Measurements from ENCODE around the gene FGGY.

The FGGY gene

DNA sequence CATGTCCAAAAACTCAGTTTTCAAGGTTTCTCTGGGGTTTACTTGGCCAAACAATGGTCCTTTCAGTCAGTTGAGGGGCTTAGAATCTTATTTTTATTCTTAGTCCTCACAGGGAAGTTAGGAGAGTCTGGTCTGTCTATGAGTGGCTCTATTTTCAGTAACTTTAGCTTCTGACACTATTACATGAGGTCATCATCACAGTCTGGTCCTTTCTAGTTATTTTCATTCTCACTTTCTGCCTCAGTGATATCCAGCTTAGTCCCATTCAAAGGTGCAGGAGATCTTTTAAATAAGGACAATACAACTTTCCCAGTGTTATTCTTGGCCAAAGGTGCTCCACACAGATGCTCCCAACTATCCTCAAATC, 30.0 kb upstream of the FGGY start:
- H3K4me3 ChIP-seq (ENCODE audit: low read length): no peak overlapping the region
- H3K36me3 ChIP-seq (ENCODE audit: control insufficient read depth, insufficient read depth, low read length): no peaks in the 10 kb centered on the region
- no peaks in the 10 kb centered on the region for H3K9me3 ChIP-seq (ENCODE audit: control insufficient read depth, low read length)
- no peak overlapping the region for H3K9ac ChIP-seq (ENCODE audit: low read length)
- H3K4me1 ChIP-seq (ENCODE audit: control insufficient read depth, insufficient read depth, low read length): no peaks in the 10 kb centered on the region
- H3K27me3 ChIP-seq (ENCODE audit: control insufficient read depth, insufficient read depth, low read length): no peaks in the 10 kb centered on the region

DNA sequence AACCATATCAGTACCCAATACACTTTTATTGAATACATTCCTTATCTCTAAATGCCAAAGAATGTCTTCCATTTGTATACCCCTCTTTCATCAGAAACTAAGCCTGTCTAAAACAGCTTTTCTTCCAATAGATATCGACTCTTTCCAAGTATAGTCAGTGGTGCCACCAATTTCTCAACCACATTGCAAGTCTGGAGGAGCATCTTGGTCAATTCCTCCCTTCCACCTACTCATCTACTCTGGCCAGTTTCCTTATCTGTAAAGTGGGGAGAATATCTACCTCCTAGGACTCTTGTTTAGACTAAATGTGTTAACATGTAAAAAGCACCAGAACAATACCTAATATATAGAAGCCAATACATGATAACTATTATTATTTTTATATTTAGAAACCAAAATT, 28.5 kb upstream of the FGGY start:
- no peaks in the 10 kb centered on the region for H3K36me3 ChIP-seq (ENCODE audit: control insufficient read depth, insufficient read depth, low read length)
- no peaks in the 10 kb centered on the region for H3K9me3 ChIP-seq (ENCODE audit: control insufficient read depth, low read length)
- no peak overlapping the region for H3K4me3 ChIP-seq (ENCODE audit: low read length)
- H3K4me1 ChIP-seq (ENCODE audit: control insufficient read depth, insufficient read depth, low read length): no peaks in the 10 kb centered on the region
- H3K27me3 ChIP-seq (ENCODE audit: control insufficient read depth, insufficient read depth, low read length): no peaks in the 10 kb centered on the region
- H3K9ac ChIP-seq (ENCODE audit: low read length): no peak overlapping the region

DNA sequence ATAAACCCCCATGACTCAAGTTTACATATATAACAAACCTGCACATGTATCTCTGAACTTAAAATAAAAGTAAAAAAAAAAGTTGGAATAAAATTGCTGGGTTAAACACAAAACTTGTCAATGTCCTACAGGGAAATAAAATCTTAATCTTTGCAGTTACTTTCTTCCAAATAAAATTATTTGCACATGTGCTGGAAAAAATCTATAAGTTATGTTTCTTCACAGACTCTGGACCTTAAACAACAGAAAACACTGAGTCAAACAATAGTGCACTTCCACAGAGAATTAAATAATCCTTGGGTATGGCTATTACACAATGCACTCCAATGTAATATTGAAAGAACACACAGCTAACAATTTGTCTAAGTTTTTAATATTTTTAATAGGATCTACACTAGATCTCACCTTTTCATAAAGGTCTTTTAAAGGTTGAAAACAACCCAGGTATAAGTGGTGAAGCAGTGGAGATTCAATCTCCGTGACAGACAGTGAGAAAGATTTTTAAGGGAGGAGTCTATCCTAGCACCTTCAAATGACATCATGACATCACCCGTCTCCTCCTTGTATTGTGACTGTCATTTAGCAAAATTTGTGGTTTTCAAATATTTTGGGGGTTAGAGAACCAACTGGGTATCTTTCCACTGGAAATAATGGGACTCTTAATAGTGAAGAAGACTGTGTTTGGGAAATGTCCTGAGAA, 25.2 kb upstream of the FGGY start:
- Histone ChIP-seq H3K27me3 (ENCODE audit: control insufficient read depth, insufficient read depth, low read length) (no peaks in the 10 kb centered on the region), H3K9ac (ENCODE audit: low read length) (no peak overlapping the region), H3K9me3 (ENCODE audit: control insufficient read depth, low read length) (no peaks in the 10 kb centered on the region), H3K36me3 (ENCODE audit: control insufficient read depth, insufficient read depth, low read length) (no peaks in the 10 kb centered on the region), H3K4me1 (ENCODE audit: control insufficient read depth, insufficient read depth, low read length) (no peaks in the 10 kb centered on the region), H3K4me3 (ENCODE audit: low read length) (no peak overlapping the region)

DNA sequence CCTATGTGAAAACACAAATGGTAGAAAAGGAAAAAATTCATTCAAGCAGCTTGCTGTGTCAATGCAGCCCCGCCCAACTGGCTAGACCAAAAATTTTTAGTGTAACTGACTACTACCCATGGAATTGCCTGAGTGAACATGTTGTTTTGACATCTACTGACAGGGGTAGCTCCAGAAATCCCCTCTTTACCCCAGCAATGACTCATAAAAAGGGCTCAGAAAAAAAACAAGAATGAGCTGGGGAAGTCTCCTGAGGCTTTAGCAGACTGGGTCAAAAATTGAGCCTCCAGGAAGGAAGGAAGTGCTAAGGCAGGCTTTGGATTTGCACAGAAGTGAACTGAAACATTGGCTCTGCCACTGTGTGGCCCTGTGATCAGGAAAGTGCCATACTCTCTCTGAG, 24.4 kb upstream of the FGGY start:
- Histone ChIP-seq H3K36me3 (ENCODE audit: control insufficient read depth, insufficient read depth, low read length) (no peaks in the 10 kb centered on the region), H3K4me1 (ENCODE audit: control insufficient read depth, insufficient read depth, low read length) (no peaks in the 10 kb centered on the region), H3K9ac (ENCODE audit: low read length) (no peak overlapping the region), H3K9me3 (ENCODE audit: control insufficient read depth, low read length) (no peaks in the 10 kb centered on the region), H3K4me3 (ENCODE audit: low read length) (no peak overlapping the region), H3K27me3 (ENCODE audit: control insufficient read depth, insufficient read depth, low read length) (no peaks in the 10 kb centered on the region)

DNA sequence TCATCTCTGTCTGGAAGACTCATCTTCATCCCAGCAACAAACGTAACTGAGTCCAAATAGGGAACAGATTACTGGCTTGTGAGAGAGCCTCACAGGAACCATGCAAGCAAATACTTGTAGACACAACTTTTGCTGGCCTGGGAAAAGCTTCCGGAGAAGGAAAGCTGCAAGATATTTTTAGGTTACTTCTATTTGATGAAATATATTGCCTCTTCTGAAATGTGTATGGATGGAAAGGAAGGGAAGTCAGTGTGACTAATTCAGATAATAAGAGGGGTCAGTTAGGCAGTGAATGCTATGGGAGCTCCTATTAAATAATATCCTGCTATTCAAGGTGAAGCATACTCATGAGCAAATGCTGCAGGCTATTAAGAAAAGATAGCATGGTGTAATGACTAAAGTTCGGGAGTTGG, 20.4 kb upstream of the FGGY start:
- H3K4me3 ChIP-seq (ENCODE audit: low read length): no peak overlapping the region
- no peak overlapping the region for H3K9ac ChIP-seq (ENCODE audit: low read length)
- no peaks in the 10 kb centered on the region for H3K4me1 ChIP-seq (ENCODE audit: control insufficient read depth, insufficient read depth, low read length)
- H3K36me3 ChIP-seq (ENCODE audit: control insufficient read depth, insufficient read depth, low read length): no peaks in the 10 kb centered on the region
- H3K27me3 ChIP-seq (ENCODE audit: control insufficient read depth, insufficient read depth, low read length): no peaks in the 10 kb centered on the region
- H3K9me3 ChIP-seq (ENCODE audit: control insufficient read depth, low read length): no peaks in the 10 kb centered on the region

DNA sequence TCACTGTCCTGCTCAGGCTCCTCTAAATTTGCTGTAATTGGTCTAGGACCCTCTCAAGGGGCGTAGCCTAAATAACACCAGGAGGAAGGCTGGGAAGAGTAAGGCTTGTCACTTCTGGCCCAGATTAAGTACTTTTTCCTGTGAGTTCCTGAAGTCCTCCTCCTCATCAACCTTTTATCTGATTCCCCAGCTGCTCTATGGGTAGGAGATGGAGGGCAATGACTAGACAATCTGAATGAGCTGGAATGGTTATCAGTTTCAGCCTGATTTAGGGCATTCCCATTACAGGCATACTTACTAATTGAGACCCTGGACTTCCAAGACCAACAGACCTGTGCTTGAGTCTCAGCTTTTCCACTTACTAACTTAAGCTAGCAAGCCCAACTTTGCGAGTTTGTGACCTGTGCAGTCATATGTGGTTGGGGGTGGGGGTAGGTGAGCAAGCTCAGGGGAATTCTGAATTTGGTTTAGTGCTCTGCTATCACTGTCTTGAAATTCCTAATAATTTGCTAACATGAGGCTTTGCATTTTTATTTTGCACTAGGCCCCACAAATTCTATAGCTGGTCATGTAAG, 18.0 kb upstream of the FGGY start:
- H3K36me3 ChIP-seq (ENCODE audit: control insufficient read depth, insufficient read depth, low read length): no peaks in the 10 kb centered on the region
- H3K4me1 ChIP-seq (ENCODE audit: control insufficient read depth, insufficient read depth, low read length): no peaks in the 10 kb centered on the region
- H3K4me3 ChIP-seq (ENCODE audit: low read length): no peak overlapping the region
- H3K9ac ChIP-seq (ENCODE audit: low read length): no peak overlapping the region
- no peaks in the 10 kb centered on the region for H3K27me3 ChIP-seq (ENCODE audit: control insufficient read depth, insufficient read depth, low read length)
- no peaks in the 10 kb centered on the region for H3K9me3 ChIP-seq (ENCODE audit: control insufficient read depth, low read length)

DNA sequence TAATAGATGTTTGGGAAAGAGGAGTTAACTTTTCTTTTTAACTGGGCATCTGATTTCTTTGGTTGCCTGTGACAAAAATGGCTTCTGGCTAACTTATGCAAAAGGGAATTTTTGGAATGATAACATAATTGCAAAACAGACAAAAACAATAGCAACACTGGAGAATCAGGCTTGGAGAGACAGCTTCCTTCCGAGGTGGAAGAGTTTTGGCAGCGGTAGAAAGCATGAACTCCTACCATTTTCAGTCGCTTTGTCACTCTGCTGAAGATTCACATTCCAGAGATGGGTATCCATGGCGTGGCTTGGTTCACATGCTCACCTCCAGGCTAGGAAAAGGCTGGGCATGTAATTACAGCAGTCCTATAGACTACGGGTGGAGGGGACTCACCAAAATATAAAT, 17.2 kb upstream of the FGGY start:
- Histone ChIP-seq H3K9me3 (ENCODE audit: control insufficient read depth, low read length) (no peaks in the 10 kb centered on the region), H3K27me3 (ENCODE audit: control insufficient read depth, insufficient read depth, low read length) (no peaks in the 10 kb centered on the region), H3K36me3 (ENCODE audit: control insufficient read depth, insufficient read depth, low read length) (no peaks in the 10 kb centered on the region), H3K4me1 (ENCODE audit: control insufficient read depth, insufficient read depth, low read length) (no peaks in the 10 kb centered on the region), H3K9ac (ENCODE audit: low read length) (no peak overlapping the region), H3K4me3 (ENCODE audit: low read length) (no peak overlapping the region)

DNA sequence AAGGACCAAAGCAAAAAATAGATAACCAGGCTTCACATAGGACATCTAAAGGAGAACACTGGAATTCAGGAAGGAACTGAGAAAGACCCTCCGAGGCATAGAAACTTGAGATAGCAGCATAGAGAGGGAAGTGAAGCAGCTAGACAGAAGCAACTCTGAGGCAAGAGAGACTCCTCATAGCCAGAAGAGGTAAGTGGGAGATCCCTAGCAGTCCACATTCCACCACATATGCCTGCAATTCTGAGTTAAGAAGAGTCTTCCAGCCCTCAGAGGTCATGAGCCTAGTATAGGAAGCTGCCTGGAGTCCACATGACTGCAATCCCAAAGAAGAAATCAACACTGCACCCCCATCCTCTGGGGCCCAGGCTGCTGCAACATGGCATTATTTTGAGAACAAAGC, 13.9 kb upstream of the FGGY start:
- H3K4me1 ChIP-seq (ENCODE audit: control insufficient read depth, insufficient read depth, low read length): no peaks in the 10 kb centered on the region
- no peaks in the 10 kb centered on the region for H3K36me3 ChIP-seq (ENCODE audit: control insufficient read depth, insufficient read depth, low read length)
- H3K27me3 ChIP-seq (ENCODE audit: control insufficient read depth, insufficient read depth, low read length): no peaks in the 10 kb centered on the region

DNA sequence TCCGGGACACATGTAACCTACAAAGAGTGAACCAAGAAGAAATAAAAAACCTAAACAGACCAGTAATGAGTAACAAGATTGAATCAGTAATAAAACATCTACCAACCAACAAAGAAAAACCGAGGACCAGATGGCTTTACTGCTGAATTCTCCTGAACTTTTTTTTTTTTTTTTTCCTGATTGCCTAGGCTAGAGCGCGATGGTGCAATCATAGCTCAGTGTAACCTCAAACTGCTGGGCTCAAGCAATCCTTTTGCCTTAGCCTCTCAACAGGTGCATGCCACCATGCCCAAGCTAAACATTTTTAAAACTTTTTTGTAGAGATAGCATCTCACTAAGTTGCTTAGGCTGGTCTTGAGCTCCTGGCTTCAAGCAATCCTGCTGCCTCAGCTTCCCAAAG, 11.2 kb upstream of the FGGY start:
- Histone ChIP-seq H3K36me3 (ENCODE audit: control insufficient read depth, insufficient read depth, low read length) (no peaks in the 10 kb centered on the region), H3K4me1 (ENCODE audit: control insufficient read depth, insufficient read depth, low read length) (no peaks in the 10 kb centered on the region), H3K4me3 (ENCODE audit: low read length) (no peak overlapping the region), H3K9me3 (ENCODE audit: control insufficient read depth, low read length) (no peaks in the 10 kb centered on the region), H3K9ac (ENCODE audit: low read length) (no peak overlapping the region), H3K27me3 (ENCODE audit: control insufficient read depth, insufficient read depth, low read length) (no peaks in the 10 kb centered on the region)

More for the DNA sequence above, 13.9 kb upstream of the FGGY start:
- Histone ChIP-seq H3K9ac (ENCODE audit: low read length) (no peak overlapping the region), H3K4me3 (ENCODE audit: low read length) (no peak overlapping the region), H3K9me3 (ENCODE audit: control insufficient read depth, low read length) (no peaks in the 10 kb centered on the region)

DNA sequence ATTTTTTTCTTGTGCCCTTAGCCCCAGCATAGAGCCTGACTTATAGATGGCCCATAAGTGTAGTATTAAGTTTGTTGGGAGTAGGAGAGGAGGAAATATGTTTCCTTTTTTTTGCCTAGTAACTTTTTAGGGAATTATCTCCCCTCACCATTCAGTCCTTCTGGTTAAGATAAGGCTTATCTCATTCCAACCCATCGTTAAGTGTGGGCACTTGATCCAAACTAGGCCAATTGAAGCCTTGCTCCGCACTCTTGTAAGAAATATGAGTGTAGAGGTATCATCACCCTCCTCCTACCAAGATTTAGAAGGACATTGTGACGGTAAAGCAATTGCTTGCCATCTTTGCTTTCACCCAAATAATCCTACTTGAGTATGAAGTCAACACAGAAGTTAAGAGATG, 8.8 kb upstream of the FGGY start:
- no peak overlapping the region for H3K4me3 ChIP-seq (ENCODE audit: low read length)
- no peaks in the 10 kb centered on the region for H3K36me3 ChIP-seq (ENCODE audit: control insufficient read depth, insufficient read depth, low read length)
- H3K9ac ChIP-seq (ENCODE audit: low read length): no peak overlapping the region
- no peaks in the 10 kb centered on the region for H3K4me1 ChIP-seq (ENCODE audit: control insufficient read depth, insufficient read depth, low read length)
- H3K27me3 ChIP-seq (ENCODE audit: control insufficient read depth, insufficient read depth, low read length): no peaks in the 10 kb centered on the region
- H3K9me3 ChIP-seq (ENCODE audit: control insufficient read depth, low read length): no peaks in the 10 kb centered on the region

DNA sequence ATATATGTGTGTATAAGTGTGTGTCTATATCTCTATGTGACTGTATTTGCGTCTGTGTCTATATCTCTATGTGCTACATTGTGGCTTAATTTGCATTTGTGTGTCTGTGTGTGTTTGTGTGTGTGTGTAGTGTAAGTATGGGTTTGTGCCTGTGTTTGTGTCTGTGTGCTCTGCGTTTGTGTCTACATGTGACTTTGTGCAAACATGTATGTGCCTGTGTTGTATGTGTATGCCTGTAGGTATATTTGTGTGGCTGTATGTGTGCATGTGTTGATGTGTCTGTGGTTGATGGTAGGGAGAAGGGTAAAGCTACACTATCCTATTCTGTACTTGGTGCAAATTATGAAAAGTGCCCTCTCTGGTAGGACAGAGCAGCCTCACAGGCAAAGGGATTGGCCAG, 7.3 kb upstream of the FGGY start:
- H3K4me3 ChIP-seq (ENCODE audit: low read length): no peak overlapping the region
- H3K4me1 ChIP-seq (ENCODE audit: control insufficient read depth, insufficient read depth, low read length): no peaks in the 10 kb centered on the region
- no peaks in the 10 kb centered on the region for H3K9me3 ChIP-seq (ENCODE audit: control insufficient read depth, low read length)
- no peaks in the 10 kb centered on the region for H3K36me3 ChIP-seq (ENCODE audit: control insufficient read depth, insufficient read depth, low read length)
- H3K27me3 ChIP-seq (ENCODE audit: control insufficient read depth, insufficient read depth, low read length): no peaks in the 10 kb centered on the region
- no peak overlapping the region for H3K9ac ChIP-seq (ENCODE audit: low read length)

DNA sequence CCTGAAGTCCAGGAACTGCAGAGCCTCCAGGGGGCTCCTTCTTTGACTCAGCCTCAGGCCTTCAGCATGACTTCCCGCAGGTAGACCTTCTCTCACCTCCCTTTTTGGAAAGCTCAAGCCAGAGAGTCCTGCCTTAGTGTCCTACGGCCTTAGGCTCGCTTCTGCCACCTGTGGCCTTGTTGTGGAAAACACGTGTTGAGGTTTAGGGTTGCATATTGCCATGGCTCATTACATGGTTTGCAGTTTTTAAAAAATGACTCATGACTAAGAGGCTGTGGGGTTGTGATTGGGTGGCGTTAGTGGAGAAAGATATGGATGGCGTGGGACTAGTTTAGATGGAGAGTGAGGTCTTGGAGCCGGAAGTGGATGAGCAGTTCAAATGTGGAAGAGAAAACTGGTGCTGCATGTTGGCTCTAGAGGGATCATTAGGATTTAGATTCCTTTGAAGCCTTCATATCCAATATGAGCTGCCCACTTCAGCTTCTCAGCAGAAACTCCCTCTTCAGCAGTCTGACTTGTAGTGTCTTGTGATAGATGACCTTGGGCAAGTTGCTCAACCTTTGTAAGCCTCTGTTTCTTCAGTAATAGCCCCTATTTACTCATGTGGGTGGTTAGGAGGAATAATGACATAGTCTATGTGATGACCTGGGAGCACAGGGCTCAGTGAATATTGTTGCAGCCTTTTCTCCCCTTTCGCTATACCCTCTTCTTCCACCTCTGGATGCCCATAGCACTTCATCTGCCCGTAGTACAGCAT, 6.5 kb upstream of the FGGY start:
- Histone ChIP-seq H3K36me3 (ENCODE audit: control insufficient read depth, insufficient read depth, low read length) (no peaks in the 10 kb centered on the region), H3K4me1 (ENCODE audit: control insufficient read depth, insufficient read depth, low read length) (peaks cover 3% of the 10 kb centered on the region), H3K4me3 (ENCODE audit: low read length) (no peak overlapping the region), H3K9ac (ENCODE audit: low read length) (no peak overlapping the region), H3K27me3 (ENCODE audit: control insufficient read depth, insufficient read depth, low read length) (no peaks in the 10 kb centered on the region), H3K9me3 (ENCODE audit: control insufficient read depth, low read length) (no peaks in the 10 kb centered on the region)

Measured in mucosa of stomach (tissue), 1 donor.